ENCODE measurements around the gene CEACAM4.

The CEACAM4 gene

DNA sequence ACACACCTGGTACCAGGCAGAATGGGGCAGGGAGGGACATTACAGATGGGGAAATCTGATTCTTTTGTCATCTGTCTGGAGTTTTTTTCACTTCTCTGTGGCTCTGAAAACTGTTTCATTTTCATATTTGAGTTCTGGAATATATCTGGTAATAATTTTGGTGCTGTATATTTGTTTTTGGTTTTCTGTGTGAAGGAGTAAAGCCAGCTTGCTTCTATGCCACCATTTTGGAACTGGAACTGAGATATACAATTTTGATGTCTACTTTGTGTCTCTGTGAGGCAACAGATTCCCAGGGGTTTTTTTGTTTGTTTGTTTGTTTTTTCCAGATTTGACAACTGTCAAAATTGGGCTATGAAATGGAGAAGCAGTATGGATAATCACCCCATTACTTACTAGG, 16.1 kb downstream of the CEACAM4 start:
- H3K4me3 ChIP-seq (replicated peaks; ENCODE audit: low read depth, low read length): no peak overlapping the region
- DNase-seq (ENCODE audit: extremely low read depth, low read depth): no peak
- TF ChIP-seq, protein P1, sequence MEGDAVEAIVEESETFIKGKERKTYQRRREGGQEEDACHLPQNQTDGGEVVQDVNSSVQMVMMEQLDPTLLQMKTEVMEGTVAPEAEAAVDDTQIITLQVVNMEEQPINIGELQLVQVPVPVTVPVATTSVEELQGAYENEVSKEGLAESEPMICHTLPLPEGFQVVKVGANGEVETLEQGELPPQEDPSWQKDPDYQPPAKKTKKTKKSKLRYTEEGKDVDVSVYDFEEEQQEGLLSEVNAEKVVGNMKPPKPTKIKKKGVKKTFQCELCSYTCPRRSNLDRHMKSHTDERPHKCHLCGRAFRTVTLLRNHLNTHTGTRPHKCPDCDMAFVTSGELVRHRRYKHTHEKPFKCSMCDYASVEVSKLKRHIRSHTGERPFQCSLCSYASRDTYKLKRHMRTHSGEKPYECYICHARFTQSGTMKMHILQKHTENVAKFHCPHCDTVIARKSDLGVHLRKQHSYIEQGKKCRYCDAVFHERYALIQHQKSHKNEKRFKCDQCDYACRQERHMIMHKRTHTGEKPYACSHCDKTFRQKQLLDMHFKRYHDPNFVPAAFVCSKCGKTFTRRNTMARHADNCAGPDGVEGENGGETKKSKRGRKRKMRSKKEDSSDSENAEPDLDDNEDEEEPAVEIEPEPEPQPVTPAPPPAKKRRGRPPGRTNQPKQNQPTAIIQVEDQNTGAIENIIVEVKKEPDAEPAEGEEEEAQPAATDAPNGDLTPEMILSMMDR (IDR thresholded peaks at IDR 0.05; ENCODE audit: low read depth, low read length, missing control alignments): no peak

DNA sequence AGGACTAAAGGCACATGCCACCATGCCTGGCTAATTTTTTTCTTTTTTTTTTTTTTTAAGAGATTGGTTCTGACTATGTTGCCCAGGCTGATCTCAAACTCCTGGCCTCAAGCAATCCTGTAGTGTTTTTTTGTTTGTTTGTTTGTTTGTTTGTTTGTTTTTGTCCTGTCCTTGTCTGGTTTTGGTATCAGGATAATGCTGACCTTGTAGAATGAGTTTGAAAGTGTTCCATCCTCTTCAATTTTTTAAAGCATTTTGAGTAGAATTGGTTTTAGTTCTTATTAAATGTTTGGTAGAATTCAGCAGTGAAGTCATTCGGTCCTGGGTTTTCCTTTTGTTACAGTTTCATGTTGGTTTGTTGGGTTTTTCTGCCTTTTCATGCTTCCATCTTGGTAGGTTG, 19.2 kb downstream of the CEACAM4 start:
- DNase-seq (ENCODE audit: extremely low read depth, low read depth): no peak
- H3K4me3 ChIP-seq (replicated peaks; ENCODE audit: low read depth, low read length): no peak overlapping the region
- TF ChIP-seq, protein P1 (IDR thresholded peaks at IDR 0.05; ENCODE audit: low read depth, low read length, missing control alignments): no peak

DNA sequence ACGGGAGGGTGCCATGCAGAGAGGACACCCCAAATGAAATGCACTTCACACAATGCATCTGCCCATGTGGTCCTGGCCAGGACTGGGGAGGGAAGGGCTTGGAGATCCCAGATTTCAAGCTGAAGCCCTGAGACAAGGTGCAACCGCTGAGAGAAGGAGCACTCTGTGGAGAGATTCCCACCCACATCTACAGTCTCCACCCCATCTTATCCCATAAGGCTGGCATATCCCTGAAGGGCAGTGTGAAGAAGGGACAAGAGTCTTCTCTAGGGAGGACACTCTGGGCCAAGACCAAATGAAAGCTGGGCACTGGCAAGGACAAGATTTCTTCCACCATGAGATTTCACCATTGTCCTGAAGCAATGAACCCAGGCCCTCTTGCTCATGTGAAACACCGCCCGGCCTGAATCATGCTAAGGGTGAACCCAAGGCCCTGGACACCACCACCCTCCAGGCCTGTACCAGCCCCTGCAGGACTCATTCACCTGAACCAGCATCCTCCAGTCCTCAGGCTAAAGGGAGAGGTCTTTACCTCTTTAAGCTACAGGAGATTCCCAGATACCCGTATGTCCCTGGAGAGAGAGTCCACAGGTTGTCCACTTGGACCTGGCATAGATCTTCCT, 20.5 kb downstream of the CEACAM4 start:
- no peak for DNase-seq (ENCODE audit: extremely low read depth, low read depth)
- no peak overlapping the region for H3K4me3 ChIP-seq (replicated peaks; ENCODE audit: low read depth, low read length)
- TF ChIP-seq, protein P1 (IDR thresholded peaks at IDR 0.05; ENCODE audit: low read depth, low read length, missing control alignments): no peak

DNA sequence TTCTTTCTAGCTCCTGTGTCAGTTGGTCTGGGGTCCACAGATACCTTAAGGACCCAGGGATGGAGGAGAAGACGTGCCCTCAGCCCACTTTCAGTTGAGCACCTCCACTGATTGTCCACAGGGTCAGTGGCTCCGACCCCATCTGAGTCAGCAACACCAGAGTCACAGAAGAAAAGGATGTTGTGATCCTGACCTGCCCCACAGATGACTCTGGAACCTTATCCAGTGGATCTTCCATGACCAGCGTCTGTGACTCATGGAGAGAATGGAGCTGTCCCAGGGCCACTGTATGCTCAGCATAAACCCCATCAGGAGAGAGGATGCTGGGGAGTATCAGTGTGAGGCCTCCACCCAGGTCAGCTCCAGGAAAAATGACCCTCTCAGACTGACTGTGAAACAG, 22.0 kb downstream of the CEACAM4 start:
- H3K4me3 ChIP-seq (replicated peaks; ENCODE audit: low read depth, low read length): no peak overlapping the region
- no peak for DNase-seq (ENCODE audit: extremely low read depth, low read depth)
- TF ChIP-seq, protein P1 (IDR thresholded peaks at IDR 0.05; ENCODE audit: low read depth, low read length, missing control alignments): no peak

DNA sequence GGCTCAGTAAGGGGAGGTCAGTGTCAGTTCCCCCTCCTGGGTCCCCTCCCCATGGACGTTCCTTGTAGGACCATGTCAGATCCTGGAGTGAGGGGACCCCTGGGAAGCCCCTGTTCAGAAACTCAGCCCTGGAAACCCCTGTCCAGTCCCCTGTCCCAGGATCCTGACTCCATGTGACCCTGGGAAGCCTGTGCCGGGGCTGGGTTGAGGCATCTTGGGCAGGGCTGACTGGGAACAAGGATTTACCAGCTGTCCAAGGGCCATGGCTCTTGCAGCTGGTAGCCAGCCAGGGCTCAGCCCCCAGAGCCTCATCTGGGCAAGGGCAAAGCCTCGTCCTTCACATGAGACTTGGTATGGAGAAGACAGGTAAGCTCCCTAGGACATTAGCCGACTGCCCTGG, 25.1 kb downstream of the CEACAM4 start:
- DNase-seq (ENCODE audit: extremely low read depth, low read depth): no peak
- no peak overlapping the region for H3K4me3 ChIP-seq (replicated peaks; ENCODE audit: low read depth, low read length)
- TF ChIP-seq, protein P1 (IDR thresholded peaks at IDR 0.05; ENCODE audit: low read depth, low read length, missing control alignments): no peak

DNA sequence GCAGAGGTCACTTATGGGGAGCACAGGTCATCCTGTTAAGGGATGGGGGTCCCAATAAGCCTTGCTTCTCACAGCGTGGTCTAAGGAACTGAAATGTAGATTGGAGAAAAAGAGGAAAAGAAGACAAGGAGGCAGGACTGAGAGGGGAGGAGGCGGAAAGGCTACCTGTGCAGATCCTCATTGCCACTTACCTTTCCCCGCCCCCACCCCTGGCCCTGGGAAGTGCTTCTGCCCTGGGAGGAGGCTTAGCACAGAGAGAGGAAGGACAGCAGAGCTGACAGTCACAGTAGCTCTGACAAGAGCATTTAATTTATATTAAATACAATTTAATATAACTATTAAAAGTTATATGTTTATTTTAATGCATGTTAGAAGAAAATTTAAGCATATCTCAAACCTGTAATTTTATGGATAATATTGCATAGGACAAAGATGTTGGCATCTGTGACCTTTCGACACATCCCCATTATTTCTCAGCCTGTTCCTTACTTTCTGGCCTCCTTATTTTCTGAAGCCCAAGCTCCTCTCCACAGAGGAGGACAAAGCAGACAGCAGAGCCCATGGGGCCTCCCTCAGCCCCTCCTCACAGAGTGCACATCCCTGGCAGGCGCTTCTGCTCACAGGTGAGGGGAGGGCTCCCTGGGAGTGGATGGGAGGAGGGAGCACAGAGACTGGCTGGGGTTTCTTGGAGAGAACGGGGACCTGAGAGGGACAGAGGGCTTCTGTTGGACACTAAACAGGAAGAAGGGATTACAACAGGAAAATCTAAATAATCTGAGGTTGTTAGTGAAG, 27.5 kb downstream of the CEACAM4 start:
- H3K4me3 ChIP-seq (replicated peaks; ENCODE audit: low read depth, low read length): no peak overlapping the region
- TF ChIP-seq, protein P1 (IDR thresholded peaks at IDR 0.05; ENCODE audit: low read depth, low read length, missing control alignments): no peak
- no peak for DNase-seq (ENCODE audit: extremely low read depth, low read depth)
